Bronchial epithelial cell (primary cell): ENCODE results near the gene ZNF514. TPM values are rescaled to one million over a fixed set of nuclear protein-coding genes. Genes with fewer than 3 reads are reported as not detected.
"Not testable (repeated sequence)": the region's sequence is repeated elsewhere in the genome, so short reads cannot be mapped to it uniquely, and the experiment has no call there.

Experiments
- DNase-seq: peaks from one replicate; pipeline ENCODE4 v3.0.0-alpha.2; 2010; ENCODE audit warnings: low read depth
- FAIRE-seq: peaks from 2 replicates; lab custom pipeline; 2011; peaks lifted over from hg19 to GRCh38; lab: Jason Lieb, UNC
- H3K27me3 ChIP-seq: 2 replicates; pipeline ENCODE4 v1.5.1; 2011; ENCODE audit warnings: low read length; ENCODE audit not compliant: control insufficient read depth, insufficient read depth
- H3K36me3 ChIP-seq: 2 replicates; pipeline ENCODE4 v1.5.1; 2011; ENCODE audit warnings: low read length; ENCODE audit not compliant: control insufficient read depth, insufficient read depth
- H3K4me3 ChIP-seq: 2 replicates; pipeline ENCODE4 v1.5.1; 2011; ENCODE audit warnings: mild to moderate bottlenecking, low read depth, low read length, control low read depth
- CTCF ChIP-seq: IDR thresholded peaks from 2 replicates; pipeline ENCODE4 v1.5.1; 2011; ENCODE audit warnings: mild to moderate bottlenecking, moderate library complexity, low read length, control low read depth, inconsistent platforms; ENCODE audit not compliant: insufficient read depth, severe bottlenecking
- total RNA-seq: library from RNA; depleted of rRNA; stranded (reverse); fragments of >200 nt; gene quantifications from 2 replicates; pipeline ENCODE4 v1.2.1, GENCODE V29; 2014

ZNF514 gene
- total RNA-seq, 1 donor from 2014 or later: 13.2 TPM

GRCh38 chr2:95203911-95204310 lies 44.3 kb upstream of the ZNF514 start:
- Histone ChIP-seq H3K36me3 (no peaks in the 10 kb centered on the region), H3K27me3 (no peaks in the 10 kb centered on the region), H3K4me3 (no peak overlapping the region)
- FAIRE-seq (no peak), DNase-seq (no peak)
- no peak for TF ChIP-seq CTCF

DNA sequence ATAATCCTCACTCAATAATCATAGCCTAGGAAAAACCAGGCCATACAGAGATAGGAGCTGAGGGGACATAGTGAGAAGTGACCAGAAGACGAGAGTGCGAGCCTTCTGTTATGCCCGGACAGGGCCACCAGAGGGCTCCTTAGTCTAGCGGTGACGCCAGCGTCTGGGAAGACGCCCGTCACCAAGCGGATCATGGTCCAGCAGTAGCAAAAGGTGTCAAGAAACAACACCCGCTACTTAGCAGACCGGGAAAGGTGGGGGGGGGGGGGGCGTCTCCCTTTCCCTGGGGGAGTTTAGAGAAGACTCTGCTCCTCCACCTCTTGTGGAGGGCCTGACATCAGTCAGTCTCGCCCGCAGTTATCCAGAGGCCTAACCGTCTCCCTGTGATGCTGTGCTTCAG lies 33.3 kb upstream of the ZNF514 start:
- FAIRE-seq, DNase-seq, H3K27me3 ChIP-seq, H3K36me3 ChIP-seq, H3K4me3 ChIP-seq: not testable (repeated sequence)
- peak; percentile 66 for TF ChIP-seq CTCF

DNA sequence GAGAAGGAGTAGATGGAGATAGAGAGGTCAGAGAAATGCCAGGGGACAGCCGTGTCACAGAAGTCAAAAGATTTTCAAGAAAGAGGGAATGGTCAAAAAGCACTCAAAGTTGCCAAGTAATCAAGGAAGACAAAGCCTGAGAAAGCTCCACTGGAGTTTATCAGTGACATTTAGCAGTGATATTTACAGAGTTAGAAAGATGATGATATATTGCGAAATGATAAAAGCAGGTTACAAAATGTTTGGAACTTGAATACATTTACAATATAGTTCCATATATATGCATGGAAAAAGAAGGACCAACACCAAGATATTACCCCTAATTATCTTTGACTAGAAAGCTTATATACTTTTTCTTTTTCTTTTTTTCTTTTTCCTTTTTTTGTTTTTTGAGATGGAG lies 26.3 kb upstream of the ZNF514 start:
- H3K4me3 ChIP-seq: no peak overlapping the region
- no peak for TF ChIP-seq CTCF
- no peaks in the 10 kb centered on the region for H3K27me3 ChIP-seq
- FAIRE-seq: no peak
- no peak for DNase-seq
- H3K36me3 ChIP-seq: peaks cover 4% of the 10 kb centered on the region

- FAIRE-seq (no peak), DNase-seq (no peak)
- H3K36me3 ChIP-seq: peaks cover 6% of the 10 kb centered on the region
- H3K4me3 ChIP-seq: no peak overlapping the region
- H3K27me3 ChIP-seq: no peaks in the 10 kb centered on the region
- TF ChIP-seq CTCF: no peak
These were observed 25.5 kb upstream of the ZNF514 start for GRCh38 chr2:95185197-95185596.

DNA sequence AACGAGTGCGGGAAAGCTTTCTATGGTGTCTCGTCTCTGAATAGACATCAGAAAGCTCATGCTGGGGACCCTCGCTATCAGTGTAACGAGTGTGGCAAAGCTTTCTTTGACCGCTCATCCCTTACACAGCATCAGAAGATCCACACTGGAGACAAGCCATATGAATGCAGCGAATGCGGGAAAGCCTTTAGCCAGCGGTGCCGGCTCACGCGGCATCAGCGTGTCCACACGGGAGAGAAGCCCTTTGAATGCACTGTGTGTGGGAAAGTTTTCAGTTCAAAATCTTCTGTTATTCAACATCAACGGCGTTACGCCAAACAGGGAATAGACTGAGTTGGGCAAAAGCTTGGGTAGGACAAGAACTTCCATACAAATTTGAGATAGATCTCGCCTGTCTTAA lies 22.1 kb upstream of the ZNF514 start:
- peaks cover 6% of the 10 kb centered on the region for H3K36me3 ChIP-seq

More for the DNA sequence above, 22.1 kb upstream of the ZNF514 start:
- no peak for FAIRE-seq
- no peak for TF ChIP-seq CTCF
- no peaks in the 10 kb centered on the region for H3K27me3 ChIP-seq
- H3K4me3 ChIP-seq: no peak overlapping the region
- DNase-seq: no peak
